NCI-H146 (cell line): ENCODE data around the gene CPSF3.

ENCODE experiments used
- DNase-seq: peaks from one replicate; lab custom pipeline; 2025; lab: John Stamatoyannopoulos, UW

CPSF3 gene

DNA sequence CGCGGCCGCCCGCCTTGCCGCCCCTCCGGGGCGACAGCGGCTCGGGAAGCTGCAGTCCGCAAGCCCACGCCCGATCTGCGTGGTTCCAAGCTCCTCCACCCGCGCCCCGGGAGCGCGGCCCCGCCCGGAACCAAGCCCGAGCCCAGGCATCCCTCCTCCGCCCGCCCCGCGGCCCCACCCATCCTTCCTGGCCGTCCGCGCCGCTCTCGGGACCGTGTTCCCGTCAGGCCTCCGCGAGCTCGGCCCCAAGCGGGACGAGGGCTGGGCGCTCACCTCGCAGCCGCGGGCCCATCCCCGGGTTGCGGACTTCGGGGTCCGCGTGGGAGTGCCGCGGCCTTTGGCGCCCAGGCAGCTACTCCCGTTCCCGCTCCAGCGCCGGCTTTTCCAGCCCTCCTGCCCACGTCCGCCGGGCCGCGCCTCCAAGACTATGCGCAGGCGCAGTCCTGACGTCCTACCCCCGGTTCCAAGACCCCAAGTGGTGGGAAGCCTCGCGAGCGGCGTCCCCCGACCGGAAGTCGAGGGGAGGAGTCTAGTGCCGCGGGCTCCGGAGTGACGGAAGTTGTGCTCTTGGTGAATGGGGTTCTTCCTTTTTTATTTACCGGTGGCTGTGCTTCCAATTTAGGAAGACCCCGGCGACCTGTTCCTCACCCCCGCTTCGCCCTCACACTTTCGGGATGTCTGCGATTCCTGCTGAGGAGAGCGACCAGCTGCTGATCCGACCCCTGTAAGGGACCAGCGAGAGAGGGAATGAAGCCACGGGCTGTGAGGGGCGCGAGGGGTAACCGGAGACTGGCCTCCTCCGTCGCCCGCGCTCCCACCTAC, at the start of gene CPSF3, which contains the start of gene ITGB1BP1:
Gene CPSF3 (plus strand): TSS at position 555 of the 822 bp plus-strand sequence. CDS start 120 bp downstream, at position 675.
Gene ITGB1BP1 (minus strand): TSS at position 429 of the 822 bp plus-strand sequence. CDS start 4,831 bp downstream, outside the sequence.
- peak; percentile 99 for DNase-seq

DNA sequence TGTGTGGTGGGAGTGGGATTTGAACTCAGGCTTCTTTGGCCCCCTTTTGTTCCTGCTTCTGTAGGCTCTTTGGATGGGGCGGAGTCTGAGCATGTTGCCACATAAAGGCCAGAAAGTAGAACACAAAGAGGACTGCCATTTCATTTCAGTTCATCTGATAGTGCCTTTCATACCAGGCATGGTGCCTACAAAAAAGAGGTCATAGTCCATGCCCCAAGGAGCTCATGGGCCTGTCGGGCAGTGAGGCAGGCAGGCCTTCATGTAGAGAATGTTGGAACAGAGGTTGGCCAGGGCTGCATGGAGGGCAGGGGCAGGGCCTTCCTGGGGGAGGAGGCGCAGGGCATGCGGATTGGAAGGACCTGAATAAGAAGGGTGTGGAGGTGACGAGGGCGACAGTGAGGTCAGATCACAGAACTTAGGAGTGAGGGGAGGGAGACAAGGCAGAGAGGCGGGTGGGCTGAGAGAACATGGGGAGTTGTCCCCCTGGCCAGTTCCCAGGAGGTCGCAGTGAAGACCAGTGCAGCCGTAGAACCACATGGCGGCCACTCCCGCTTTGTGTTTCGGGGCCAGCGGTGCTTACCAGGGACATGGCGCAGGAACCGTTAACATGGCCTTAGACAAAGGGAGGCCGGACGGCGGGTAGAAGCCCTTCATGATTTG, 49.3 kb upstream of the CPSF3 start:
- no peak for DNase-seq

DNA sequence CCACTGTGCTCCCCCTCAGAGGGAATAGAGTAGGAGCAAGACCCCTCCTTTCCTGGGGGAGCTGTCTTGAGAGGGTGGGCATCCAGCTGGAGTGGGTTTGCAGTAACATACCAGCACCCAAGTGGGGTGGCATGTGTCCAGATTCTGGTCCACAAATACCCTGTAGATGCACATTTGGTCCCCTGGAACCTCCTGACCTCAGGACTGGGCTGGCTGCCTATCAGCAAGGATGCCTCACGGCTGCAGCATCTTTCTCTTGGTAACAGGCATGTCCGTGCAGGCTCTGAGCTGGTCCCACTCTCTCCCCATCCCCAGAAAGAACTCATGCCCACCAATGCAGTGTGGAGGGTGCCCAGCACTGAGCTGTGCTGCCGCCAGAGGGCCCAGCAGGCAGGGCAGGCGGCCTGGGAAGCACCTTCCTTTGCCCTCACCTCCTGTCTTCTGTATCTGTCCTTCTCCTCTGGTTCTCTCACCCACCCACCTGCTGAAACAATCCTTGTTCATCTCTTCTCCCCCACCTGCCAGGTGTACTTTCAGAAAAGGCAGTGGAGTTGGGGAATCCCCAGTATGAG, 47.5 kb upstream of the CPSF3 start:
- DNase-seq, result no peak

DNA sequence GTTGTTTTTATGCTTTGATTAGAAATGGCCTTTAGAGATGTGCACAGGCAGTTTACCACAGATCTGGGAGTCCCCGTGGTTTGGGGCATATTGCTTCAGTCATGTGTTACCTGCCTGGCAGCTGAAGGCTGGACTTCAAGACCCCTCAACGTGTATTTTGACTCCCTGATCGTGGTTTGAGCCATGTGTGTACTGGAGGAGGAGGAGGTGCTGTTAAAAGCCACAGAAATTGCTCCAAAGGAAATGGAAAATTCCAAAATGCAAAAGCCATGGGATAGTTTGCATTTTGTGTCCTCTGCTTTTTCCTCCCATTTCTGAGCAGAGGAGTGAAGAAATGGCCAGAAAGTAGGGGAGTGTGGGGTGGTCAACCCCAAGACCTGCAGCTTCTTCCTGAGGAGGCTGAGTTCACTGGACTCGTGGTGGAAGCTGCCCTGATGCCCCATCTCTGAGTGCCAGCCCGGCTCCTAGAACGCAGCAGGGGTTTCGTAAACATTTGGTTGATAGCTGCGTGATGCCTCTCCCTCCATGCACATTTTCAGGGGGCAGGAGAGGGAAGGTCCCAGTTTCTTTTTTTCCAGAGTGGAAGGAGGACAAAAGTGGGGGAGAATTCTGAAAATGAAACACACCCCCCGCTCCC, 45.9 kb upstream of the CPSF3 start:
- no peak for DNase-seq

DNA sequence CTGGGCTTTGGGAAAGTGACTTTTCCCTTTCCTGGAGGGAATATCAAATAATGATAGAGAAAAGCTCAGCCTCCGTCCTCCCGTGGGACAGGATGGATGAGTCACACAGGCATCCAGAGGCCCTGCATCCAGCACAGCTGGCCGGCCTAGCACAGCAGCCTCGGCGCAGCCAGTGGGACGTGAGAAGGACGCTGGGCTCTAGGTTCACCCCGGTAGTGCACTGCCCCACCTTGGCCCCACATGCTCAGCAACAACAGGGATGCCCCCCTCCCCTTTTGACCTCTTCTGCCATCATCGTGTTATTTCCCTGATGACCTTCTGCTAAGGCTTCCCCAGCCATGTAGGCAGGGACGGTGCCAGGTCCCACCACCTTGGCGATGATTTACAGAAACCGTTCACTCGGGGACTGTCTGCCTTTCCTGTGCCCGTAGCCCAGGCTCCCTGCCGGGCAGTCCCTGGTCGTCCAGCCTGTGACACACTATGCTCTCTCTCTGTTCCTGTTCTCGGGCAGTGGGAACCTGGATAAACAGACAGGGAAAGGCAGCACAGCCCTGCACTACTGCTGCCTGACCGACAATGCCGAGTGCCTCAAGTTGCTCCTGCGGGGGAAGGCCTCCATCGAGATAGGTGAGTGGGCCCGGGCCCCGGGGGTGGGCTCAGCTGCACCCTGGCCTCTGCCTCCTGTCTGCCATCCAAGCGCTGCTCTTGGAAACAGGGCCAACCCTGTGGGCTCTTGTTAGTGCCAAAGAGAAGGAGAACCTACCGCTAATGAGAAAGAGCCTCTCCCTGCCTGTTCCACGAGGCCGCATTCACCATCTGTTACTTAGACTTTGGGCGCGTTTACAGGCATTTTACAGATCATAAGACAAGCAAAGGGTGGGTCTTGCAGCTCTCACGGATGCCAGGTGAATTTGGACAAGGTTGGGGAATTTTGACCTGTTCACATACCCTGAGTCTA, 44.7 kb upstream of the CPSF3 start:
- no peak for DNase-seq

DNA sequence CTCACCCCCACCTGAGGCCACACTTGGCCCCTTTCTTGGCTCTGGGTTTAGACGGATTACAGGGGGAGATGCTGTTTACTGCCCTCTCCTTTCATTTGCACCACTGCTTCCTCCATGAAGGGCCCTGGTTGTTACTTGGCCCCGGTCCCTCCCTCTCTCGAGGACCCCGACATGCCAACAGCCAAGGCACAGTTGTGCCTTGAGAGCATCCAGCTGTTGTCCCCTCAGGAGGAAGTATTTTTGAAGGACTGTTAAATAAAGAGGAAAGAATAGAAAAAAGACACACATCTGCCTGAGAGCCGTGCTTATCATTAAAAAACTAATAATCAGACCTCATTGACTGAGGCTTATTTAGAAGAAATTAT, 44.1 kb upstream of the CPSF3 start:
- no peak for DNase-seq

DNA sequence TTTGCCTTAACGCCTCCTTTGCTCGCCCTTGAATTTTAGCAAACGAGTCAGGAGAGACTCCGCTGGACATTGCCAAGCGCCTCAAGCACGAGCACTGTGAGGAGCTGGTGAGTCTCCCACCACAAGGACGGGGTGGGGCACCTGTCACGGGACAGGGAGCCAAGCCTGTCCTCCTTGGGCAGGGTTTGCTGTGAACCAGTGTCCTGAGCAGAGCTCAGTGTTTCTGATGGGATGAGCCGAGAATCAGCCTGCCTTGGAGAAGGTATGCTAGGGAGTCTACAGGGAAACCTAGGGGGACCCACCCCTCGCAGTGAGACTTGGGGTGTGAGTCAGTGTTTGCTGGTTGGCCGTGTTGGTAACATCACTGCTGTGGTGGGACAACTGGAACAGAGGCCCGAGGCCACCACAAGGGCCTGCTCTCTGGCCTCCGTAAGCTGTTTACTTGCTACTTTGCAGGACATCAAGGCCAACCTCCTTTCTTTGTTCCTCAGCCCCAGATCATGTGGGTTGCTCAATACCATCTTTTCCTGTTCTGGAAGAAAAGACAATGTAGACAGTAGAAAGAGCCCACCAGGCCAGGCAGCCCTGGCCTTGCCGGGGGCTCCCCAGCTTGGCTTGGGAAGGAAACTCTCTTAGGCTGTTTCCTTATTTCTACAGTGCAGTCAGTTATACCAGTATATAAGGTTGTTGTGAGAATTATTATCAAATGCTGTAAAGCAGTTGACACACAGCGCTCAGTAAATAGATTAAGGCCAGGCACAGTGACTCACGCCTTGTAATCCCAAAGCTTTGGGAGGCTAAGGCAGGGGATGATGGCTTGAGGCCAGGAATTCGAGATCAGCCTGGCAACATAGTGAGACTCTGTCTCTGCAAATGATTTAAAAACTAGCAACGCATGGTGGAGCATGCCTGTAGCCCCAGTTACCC, 42.5 kb upstream of the CPSF3 start:
- DNase-seq, result no peak

DNA sequence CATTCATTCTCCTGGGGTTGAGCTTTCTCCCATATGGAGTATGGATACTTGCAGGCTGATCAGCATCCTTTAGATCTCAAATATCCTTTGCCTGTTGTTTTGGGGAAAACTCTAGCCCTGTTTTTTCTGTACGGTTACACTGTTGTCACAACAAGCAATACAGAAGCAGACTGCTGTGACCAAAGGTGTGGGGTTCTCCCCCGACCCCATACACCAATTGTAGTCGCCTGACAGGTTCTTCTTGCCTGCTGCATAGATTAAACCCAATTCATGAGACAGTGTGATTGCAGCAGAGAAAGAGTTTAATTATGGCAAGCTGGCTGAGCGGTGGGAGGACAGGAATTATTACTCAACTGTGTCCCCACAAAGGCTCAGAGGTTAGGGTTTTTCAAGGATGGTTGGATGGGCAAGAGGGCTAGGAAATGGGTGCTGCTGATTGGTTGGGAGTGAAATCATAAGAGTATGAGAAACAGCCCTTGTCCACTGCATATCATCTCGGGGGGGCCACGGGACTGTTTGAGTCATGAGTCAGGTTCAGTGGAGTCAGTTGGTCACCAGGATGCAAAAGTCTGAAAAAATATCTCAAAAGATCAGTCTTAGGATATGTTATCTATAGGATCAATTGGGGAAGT, 40.7 kb upstream of the CPSF3 start:
- no peak for DNase-seq

DNA sequence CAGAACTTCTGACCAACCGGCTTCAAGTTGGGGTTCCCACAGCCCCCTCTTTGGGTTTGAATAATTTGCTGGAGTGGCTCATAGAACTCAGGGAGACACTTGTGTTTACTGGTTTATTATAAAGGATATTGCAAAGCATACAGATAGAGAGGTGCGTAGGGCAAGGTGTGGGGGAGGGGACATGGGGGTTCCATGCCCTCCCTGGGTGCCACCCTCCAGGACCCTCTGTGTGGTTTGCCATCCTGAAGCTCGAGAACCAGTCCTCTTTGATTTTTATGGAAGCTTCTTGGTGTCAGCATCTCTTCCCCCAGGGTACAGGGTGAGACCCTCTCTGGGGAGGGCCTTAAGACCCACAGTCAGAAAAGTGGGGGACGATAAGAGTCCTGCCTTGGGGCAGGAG, 38.9 kb upstream of the CPSF3 start:
- DNase-seq, result no peak

DNA sequence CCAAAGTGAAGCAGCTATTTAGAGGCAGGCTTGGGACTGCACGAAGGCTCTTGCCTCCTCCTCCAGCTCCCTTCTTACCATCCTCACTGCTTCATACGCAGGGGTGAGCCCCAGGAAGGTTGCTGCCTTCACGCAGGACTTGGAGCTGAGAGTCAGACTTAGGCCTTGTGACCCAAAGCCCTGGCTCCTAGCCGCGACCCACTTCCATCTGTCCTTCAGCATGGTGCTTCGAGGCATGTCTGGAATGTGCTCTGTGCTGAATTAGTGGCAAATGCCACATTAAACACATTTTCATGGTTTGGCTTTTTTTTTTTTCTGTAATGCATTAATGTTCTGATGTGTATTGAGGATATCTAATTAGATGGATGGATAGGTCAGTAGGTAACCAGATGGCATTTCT, 37.6 kb upstream of the CPSF3 start:
- no peak for DNase-seq

DNA sequence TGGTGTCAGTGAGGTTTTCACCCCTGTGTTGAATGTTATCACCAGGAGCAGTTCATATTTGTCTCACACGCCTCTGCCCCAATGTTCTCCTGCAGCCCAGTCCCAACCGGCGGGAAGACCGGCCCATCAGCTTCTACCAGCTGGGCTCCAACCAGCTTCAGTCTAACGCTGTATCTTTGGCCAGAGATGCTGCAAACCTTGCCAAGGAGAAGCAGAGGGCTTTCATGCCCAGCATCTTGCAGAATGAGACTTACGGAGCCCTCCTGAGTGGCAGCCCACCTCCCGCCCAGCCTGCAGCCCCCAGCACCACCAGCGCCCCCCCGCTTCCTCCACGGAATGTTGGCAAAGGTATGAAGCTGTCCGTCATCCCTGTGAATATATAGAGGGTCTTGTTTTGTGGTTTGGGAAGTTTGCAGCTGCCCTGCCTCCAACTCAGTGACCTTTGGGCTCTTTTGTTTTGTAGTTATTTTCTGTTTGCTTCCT, 35.2 kb upstream of the CPSF3 start:
- no peak for DNase-seq

DNA sequence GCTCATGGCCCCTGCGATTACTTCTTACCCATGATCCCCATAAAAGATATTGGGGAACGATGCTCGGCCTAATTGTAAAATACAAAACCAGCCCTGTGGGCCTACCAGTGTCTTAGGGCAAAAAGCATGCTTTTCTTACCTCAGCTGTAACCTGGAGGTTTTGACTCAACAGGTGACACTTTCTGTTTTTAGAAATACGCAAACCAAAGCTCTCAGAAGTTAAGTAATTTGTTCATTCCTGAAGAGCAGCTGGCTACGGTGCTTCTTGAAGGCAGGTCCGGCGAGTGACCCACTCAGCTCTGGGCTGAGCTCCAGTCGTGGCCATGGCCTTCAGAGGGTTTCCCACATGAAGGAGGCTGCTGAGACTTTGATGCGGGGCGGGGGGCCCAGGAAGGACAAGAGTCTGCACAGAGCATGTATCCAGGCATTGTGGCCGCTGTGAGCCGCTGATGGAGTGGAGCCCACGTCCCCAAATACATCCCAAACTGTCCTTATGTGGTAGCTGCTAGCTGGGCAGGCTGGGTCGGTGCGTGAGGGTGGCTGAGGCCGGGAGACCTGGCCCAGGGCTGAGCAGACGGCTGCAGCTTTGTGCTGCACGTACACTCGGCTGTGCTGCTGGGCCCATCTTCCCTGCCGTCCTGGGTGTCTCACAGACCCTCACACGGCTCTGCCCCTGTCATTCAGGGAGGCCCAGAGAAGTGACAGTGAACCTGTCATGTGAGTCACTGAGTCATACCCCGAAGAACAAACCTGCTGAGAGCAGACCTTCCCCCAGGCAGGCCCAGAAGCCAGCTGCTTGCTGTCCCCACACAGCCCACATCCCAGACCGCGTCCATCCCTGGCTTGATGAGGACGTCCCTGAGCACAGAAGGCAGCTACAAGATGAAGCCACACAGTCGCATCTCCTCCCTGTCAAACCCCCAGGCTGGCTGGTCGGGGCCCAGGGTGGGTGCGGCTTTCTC, 34.2 kb upstream of the CPSF3 start:
- no peak for DNase-seq

DNA sequence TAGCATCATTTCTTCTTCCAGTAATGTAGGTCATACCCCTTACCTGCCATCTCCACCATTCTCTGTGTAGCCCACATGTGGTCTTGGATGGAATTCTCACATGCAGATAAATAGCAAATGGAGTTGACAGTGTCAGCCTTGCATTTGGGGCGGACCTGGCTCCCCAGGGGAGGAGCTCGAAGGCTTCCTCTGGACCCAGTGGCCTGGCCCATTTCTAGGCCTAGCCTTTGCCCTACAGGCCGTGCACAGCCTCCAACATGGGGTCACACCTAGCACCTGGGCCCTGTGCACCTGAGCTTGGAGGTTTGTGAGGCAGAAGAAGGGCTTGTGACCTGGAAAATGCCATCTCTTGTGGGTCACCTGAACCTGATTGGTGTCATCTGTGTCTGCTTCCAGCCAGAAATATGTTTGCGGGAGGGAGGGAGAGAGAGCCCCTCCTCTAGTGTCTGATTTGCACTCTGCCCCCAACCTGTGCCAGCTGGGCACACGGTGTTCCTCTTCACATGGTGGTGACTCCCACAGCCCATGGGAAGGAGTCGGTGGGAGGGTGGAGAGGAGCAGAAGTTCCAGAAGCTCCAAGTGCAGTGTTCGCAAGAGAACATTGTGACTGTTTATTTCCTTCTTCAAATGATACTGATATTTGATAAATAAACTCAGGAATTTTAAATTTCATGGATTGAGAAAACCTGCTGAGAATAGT, 33.2 kb upstream of the CPSF3 start:
- no peak for DNase-seq

DNA sequence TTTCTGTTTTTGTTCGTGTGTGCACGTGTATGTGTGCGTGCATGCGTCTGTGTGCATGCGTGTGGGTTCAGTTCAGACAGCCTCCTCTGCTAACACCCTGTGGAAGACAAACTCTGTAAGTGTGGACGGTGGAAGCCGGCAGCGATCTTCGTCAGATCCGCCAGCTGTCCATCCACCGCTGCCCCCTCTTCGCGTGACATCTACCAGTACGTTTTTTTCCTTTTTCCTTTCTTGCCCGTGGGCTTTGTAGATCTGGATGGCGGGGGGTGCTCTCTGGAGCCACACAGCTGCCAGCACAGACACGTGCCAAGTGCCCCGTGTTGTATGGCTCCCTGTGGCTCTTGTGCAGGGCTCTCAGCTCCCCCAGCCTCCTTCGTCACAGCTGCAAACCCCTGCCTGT, 32.5 kb upstream of the CPSF3 start:
- DNase-seq, result no peak

DNA sequence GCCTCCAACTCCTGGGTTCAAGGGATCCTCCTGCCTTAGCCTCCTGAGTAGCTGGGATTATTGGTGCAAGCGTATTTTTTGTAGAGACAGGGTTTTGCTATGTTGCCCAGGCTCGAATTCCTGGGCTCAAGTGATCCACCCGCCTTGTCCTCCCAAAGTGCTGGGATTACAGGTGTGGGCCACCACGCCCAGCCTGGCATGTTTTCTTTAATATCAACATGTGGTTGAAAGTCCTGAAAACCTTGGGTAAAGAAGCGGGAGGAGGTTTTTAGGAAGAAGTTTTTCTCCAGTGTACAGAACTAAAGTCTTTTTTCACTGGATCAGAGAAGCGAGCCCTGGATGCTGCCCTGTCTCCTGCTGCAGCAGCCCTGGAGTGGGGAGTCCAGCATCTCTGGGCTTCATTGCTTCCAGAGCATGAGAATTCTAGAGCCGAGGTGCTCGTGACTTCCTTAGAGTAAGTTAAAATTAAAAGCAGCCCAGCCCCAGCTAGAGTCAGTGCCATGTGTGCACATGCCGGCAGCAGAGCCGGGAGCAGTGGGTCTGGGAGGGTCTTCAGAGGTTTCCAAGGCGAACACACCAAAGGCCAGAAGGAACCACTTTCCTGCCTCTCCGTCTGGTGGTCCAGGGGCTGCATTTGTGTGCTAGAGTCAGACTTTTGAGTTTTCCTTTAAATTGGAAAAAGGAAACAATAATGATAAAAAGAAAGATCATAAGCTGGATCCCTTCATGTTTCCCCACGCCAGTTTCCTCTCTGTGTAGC, 31.3 kb upstream of the CPSF3 start:
- DNase-seq, result no peak

DNA sequence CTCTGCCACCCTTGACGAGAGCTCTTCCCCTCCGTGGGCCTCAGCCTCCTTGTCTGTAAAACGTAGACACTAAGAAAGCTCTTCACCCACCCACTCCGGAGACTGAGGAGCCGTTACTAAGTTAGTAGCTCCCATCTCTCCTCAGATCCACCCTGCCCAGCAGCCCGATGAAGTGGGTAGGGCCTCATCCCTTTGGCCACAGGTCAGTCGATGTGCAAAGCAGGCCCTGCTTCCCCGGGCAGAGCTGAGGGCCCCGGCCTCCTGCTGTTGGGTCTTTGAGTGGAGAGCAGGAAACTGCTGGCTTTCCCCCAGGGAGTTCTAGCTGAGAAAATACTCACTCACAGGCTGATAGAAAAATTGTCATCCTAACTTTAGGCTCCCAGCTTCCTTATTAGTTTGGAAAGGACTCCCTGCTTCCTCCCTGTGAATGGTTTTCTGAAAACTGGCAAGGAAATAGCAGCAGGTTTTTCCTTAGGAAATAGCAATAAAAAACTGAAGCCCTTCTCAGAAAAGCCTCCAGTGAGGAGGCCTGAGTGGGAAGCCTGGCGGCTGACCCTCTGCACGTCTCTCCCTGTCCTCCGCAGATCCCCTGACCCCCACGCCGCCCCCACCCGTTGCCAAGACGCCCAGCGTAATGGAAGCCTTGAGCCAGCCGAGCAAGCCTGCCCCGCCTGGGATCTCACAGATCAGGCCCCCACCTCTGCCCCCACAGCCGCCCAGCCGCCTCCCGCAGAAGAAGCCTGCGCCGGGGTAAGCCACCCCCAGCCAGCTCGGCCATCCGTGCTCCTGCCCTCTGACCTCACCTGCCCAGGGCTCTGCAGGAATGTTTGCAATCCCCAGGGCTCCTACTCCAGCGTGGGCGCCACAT, 30.3 kb upstream of the CPSF3 start:
- DNase-seq, result peak; percentile 47
